RWPE2 (cell line): Measurements from ENCODE around the gene OR10AG1.

Source experiments
- ATAC-seq: fragments of 200-7000 bp; cut with Tn5 transposase; 3 replicates; pipeline ENCODE4 v1.9.1; 2021; ENCODE audit warnings: low read depth
- DNase-seq: peaks from one replicate; pipeline ENCODE4 v3.0.0-alpha.2; 2020; ENCODE audit warnings: low spot score
- H3K27ac ChIP-seq: fragments of 450-650 bp; 2 replicates; pipeline ENCODE4 v1.5.1; 2017; ENCODE audit warnings: mild to moderate bottlenecking; ENCODE audit not compliant: poor library complexity, severe bottlenecking
- H3K27me3 ChIP-seq: fragments of 250-450 bp; sonication (Bioruptor Pico); 2 replicates; pipeline ENCODE4 v1.5.1; 2021; ENCODE audit warnings: mild to moderate bottlenecking, moderate library complexity; ENCODE audit not compliant: insufficient read depth, poor library complexity, severe bottlenecking
- H3K36me3 ChIP-seq: fragments of 250-450 bp; sonication (Bioruptor Pico); 2 replicates; pipeline ENCODE4 v1.5.1; 2020; ENCODE audit warnings: low read depth, mild to moderate bottlenecking, moderate library complexity
- H3K4me1 ChIP-seq: fragments of 250-450 bp; sonication (Bioruptor Pico); 2 replicates; pipeline ENCODE4 v1.5.1; 2021; ENCODE audit warnings: mild to moderate bottlenecking, moderate library complexity; ENCODE audit not compliant: insufficient read depth, poor library complexity, severe bottlenecking
- H3K4me3 ChIP-seq: fragments of 250-450 bp; sonication (Bioruptor Pico); 2 replicates; pipeline ENCODE4 v1.5.1; 2021; ENCODE audit warnings: mild to moderate bottlenecking, moderate library complexity; ENCODE audit not compliant: severe bottlenecking
- H3K9me3 ChIP-seq: fragments of 250-450 bp; sonication (Bioruptor Pico); 2 replicates; pipeline ENCODE4 v1.5.1; 2021; ENCODE audit warnings: mild to moderate bottlenecking, moderate library complexity; ENCODE audit not compliant: severe bottlenecking
- TF ChIP-seq, protein P1 (sequence below): fragments of 450-650 bp; IDR thresholded peaks from one replicate; pipeline ENCODE4 v1.5.1; 2017; ENCODE audit warnings: mild to moderate bottlenecking, moderate library complexity; ENCODE audit not compliant: poor library complexity, severe bottlenecking

OR10AG1 gene

GRCh38 chr11:55936300-55936699, 33.4 kb downstream of the OR10AG1 start, which contains the start of gene OR5I1:
TSS of gene OR5I1 (minus strand) at chr11:55936400. CDS start at chr11:55936400, 0 bp downstream.
- H3K4me3 ChIP-seq: no peak within 1 kb of the TSS
- no peak for DNase-seq
- ATAC-seq: no peak
- H3K36me3 ChIP-seq: no peaks in the 10 kb centered on the region
- no peak within 1 kb of the TSS for H3K27ac ChIP-seq
- H3K9me3 ChIP-seq: no peaks in the 10 kb centered on the region
- H3K4me1 ChIP-seq: no peaks in the 10 kb centered on the region
- TF ChIP-seq, protein P1, sequence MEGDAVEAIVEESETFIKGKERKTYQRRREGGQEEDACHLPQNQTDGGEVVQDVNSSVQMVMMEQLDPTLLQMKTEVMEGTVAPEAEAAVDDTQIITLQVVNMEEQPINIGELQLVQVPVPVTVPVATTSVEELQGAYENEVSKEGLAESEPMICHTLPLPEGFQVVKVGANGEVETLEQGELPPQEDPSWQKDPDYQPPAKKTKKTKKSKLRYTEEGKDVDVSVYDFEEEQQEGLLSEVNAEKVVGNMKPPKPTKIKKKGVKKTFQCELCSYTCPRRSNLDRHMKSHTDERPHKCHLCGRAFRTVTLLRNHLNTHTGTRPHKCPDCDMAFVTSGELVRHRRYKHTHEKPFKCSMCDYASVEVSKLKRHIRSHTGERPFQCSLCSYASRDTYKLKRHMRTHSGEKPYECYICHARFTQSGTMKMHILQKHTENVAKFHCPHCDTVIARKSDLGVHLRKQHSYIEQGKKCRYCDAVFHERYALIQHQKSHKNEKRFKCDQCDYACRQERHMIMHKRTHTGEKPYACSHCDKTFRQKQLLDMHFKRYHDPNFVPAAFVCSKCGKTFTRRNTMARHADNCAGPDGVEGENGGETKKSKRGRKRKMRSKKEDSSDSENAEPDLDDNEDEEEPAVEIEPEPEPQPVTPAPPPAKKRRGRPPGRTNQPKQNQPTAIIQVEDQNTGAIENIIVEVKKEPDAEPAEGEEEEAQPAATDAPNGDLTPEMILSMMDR: no peak
- H3K27me3 ChIP-seq: peaks cover 4% of the 10 kb centered on the region

GRCh38 chr11:55920537-55920936, 49.2 kb downstream of the OR10AG1 start:
- peak; percentile 23 for DNase-seq
- H3K27ac ChIP-seq: no peak overlapping the region
- no peaks in the 10 kb centered on the region for H3K9me3 ChIP-seq
- no peaks in the 10 kb centered on the region for H3K4me1 ChIP-seq
- no peaks in the 10 kb centered on the region for H3K36me3 ChIP-seq
- no peak for ATAC-seq
- TF ChIP-seq, protein P1: no peak
- no peak overlapping the region for H3K4me3 ChIP-seq
- no peaks in the 10 kb centered on the region for H3K27me3 ChIP-seq
